PC-9 (cell line): ENCODE data around the gene RBM39.
"Not testable (repeated sequence)": the region's sequence is repeated elsewhere in the genome, so short reads cannot be mapped to it uniquely, and the experiment has no call there.

ENCODE experiments used
- EZH2 ChIP-seq: fragments of 200-600 bp; sonication (generic); IDR thresholded peaks from 2 replicates; pipeline ENCODE4 v1.8.0; 2017; ENCODE audit warnings: antibody characterized with exemption, low read depth
- TF ChIP-seq, protein P1 (sequence below): fragments of 200-600 bp; sonication (generic); conservative IDR thresholded peaks from 2 replicates; pipeline ENCODE4 v1.6.1; 2017; ENCODE audit warnings: mixed run types, antibody characterized with exemption, mild to moderate bottlenecking, moderate library complexity

- TF ChIP-seq, protein P1, sequence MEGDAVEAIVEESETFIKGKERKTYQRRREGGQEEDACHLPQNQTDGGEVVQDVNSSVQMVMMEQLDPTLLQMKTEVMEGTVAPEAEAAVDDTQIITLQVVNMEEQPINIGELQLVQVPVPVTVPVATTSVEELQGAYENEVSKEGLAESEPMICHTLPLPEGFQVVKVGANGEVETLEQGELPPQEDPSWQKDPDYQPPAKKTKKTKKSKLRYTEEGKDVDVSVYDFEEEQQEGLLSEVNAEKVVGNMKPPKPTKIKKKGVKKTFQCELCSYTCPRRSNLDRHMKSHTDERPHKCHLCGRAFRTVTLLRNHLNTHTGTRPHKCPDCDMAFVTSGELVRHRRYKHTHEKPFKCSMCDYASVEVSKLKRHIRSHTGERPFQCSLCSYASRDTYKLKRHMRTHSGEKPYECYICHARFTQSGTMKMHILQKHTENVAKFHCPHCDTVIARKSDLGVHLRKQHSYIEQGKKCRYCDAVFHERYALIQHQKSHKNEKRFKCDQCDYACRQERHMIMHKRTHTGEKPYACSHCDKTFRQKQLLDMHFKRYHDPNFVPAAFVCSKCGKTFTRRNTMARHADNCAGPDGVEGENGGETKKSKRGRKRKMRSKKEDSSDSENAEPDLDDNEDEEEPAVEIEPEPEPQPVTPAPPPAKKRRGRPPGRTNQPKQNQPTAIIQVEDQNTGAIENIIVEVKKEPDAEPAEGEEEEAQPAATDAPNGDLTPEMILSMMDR, result peak; percentile 50
- TF ChIP-seq EZH2, result not testable (repeated sequence)
Measured at GRCh38 chr20:35686872-35687271, 55.2 kb downstream of the RBM39 start.
